ENCODE results near the gene NATD1.

NATD1 gene

DNA sequence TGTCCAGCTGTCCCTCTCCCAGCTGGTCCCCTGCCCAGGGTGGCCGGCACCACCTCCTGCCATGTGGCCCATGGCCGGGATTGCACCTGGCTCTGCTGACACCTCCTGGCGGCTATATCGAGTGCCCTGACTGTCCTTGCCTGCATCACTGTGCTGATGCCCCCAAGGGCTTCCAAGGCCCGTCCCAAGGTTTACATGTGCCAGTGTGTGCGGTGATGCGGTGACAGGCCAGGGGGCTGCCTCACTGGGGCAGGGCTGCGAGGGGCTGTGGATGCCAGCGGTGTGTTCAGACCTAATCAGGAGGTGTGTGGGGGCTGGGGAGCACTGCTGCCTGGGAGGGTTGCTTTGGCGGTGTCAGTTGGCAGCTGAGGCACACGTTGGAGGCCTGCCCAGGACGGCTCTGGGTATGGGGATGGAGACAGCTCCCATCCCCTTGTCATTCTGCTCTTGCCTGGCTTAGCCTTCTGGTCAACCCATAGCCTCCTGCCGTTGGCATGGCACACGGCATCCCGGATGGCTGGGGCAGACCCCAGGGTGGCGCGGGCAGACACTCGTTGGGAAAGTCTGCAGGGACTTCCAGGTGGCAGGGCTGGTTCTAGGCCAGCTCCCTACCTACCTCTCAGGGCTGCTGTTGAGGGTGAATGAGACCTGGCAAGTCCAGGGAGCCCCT, 36.8 kb upstream of the NATD1 start:
- peak; percentile 35 for DNase-seq (ENCODE audit: low spot score)

- no peak for DNase-seq (ENCODE audit: low spot score)
Measured at GRCh38 chr17:21289175-21289901, 36.1 kb upstream of the NATD1 start.

- DNase-seq (ENCODE audit: low spot score) = peak; percentile 27
Measured at GRCh38 chr17:21288571-21289017, 35.4 kb upstream of the NATD1 start.

DNA sequence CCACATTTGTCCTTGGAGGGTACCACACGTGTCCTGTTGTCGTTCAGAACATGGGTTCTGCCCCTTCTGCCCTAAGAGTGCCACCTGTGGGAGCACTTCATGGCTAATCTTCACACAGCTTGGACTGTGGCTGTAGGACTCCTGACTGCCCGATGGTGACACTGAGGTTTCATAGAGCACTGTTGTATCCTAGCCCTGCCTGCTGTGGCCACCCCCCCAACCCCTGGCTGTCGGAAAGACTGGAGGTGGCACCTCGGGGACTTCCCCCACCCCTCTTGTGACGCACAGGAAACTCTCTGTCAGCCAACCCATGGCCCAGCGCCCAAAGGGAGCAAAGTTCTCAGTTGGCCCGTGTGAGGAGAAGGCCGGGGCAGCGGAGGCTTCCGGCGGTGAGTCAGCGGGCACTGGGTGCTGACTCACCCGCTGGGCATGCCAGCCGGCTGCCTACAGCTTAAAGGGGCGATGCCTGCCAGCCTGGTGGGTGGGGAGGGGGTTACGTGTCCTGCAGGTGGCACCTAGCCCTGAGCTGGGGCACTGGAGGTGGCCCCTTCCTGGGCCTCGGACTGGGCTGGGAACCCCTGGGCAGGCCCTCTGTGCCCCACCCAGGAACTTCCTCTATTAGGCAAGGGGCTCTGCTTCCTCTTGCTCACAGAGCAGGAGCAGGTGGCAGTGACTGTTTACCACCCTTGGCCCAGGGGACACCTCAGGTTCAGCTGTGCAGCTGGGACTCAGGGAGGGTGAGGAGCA, 34.7 kb upstream of the NATD1 start:
- DNase-seq (ENCODE audit: low spot score) = peak; percentile 95

GRCh38 chr17:21286909-21287702, 33.9 kb upstream of the NATD1 start:
- DNase-seq (ENCODE audit: low spot score) = no peak

GRCh38 chr17:21286066-21286770, 33.0 kb upstream of the NATD1 start:
- peak; percentile 94 for DNase-seq (ENCODE audit: low spot score)

- DNase-seq (ENCODE audit: low spot score) = peak; percentile 38
Measured at GRCh38 chr17:21285164-21286065, 32.2 kb upstream of the NATD1 start.

GRCh38 chr17:21284319-21285163, 31.3 kb upstream of the NATD1 start, which contains the start of gene MAP2K3:
Gene MAP2K3, plus strand, starts transcription at chr17:21284711. Its CDS starts 210 bp downstream, at chr17:21284921.
- peak; percentile 99 for DNase-seq (ENCODE audit: low spot score)

- no peak for DNase-seq (ENCODE audit: low spot score)
Measured at GRCh38 chr17:21283482-21284318, 30.5 kb upstream of the NATD1 start.

DNA sequence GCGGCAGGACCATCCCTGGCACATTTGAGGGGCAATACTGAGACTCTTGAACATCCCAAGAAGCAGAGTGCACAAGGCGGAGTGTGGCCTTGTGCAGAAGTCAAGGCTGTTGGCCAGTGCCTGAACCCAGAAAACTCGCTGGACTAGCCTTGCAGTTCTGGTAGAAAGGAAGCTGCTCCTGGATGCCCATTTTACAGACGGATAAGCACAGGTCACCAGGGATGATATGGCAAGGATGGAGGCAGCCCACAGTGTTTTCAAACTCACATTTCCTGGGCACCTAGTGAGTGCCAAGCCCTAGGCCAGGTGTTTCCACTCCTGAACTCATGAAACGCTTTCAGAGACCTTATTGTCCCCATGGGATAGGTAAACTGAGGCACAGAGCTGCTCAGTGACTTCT, 29.6 kb upstream of the NATD1 start:
- DNase-seq (ENCODE audit: low spot score) = no peak

DNA sequence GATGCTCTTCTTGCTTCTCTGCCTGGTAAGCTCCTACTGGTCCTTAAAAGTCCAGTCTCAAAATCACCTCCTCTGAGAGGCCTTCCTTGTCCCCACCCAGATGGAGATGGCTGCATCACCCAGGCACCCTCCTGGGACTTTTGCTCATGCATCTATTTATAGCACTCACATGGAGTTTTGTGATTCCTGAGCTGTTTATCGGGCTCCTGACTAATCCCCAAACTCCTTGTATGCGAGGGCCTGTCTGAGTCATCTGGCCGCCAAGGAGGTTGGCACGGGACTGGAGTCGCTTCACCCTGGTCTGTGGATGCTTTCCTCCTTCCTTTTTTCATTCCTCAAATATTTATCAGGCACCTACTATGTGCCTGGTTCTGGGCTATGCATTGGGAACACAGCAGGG, 29.0 kb upstream of the NATD1 start:
- DNase-seq (ENCODE audit: low spot score) = peak; percentile 89

GRCh38 chr17:21280081-21280518, 26.9 kb upstream of the NATD1 start:
- DNase-seq (ENCODE audit: low spot score) = peak; percentile 93

DNA sequence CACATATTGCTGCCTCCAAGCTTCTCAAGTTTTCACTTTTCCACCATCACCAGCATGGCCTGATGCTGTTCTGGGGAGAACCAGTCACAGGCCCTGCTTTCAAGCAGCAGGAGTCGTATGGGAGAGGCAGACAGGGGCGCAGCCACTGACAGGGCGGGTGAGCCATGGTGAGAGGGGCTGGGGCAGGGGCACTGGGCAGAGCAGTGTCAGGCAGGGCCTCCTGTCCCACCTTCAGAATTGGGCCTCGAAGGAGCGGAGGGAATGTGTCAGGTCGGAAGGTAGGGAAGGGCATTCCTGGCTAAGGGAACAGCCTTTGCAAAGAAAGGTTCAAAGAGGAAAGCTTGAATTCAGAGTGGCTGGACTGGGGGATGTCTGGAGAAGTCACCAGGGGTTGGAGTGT, 26.4 kb upstream of the NATD1 start:
- no peak for DNase-seq (ENCODE audit: low spot score)

GRCh38 chr17:21279198-21279535, 26.0 kb upstream of the NATD1 start:
- DNase-seq (ENCODE audit: low spot score) = no peak

DNA sequence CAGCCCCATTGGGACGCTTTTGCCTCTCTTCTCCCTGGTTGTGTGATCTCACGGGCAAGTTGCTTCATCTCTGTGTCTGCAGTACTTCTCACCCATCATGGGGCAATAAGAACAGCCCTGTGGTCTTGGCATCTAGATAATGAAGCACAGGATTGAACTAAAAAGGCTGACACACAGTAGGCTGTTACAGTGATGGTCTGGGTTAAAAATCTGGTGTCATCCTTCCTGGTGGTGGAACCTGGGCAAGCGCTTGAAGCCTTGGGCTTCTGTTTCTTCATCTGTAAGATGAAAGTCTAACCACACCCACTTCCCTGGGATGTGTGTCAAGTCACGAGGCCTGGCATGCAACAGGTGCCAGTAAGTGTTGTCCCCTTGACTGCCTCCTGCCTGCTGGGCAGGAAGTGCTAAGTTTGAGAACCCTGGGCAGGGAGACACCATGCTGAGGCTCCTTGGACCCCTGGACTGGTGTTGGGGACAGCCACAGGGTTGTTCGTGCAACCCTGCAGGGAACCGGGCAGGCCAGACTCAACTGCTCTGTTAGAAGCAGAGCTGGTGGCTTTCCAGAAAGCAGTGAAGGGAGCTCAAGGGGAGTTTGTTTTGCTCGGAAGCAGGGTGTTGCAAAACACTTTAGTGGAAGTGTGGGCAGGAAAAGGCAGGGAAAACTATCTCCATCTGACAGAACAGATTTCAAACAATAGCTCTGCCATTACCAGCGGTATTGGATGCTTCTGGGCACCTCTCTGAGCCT, 25.4 kb upstream of the NATD1 start:
- peak; percentile 33 for DNase-seq (ENCODE audit: low spot score)

DNA sequence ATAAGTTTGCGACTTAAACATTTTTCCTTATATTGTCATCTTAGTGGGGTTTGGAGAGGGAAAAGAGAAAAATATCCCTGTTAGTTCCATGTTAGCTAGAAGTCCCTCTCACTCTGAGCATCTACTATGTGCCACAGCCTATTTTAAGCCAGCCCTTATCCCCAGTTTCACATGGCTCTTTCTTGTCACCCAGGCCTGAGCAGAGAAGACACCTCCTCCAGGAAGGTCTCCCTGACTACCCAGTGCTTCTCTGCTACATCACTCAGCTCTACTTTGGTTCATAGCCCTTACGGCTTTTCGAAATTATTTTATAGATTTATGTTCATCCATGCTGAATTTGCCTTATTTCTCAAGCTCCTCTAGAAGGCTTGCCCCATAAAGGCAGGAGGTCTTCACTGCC, 24.1 kb upstream of the NATD1 start:
- no peak for DNase-seq (ENCODE audit: low spot score)

- no peak for DNase-seq (ENCODE audit: low spot score)
Measured at GRCh38 chr17:21276264-21276588, 23.0 kb upstream of the NATD1 start.

Measured in GM03348 (cell line).